Uterus (tissue), 4 donors: ENCODE results near the gene PLPPR3. TPM values are rescaled to one million over a fixed set of nuclear protein-coding genes. Genes with fewer than 3 reads are reported as not detected.

Source experiments
- DNase-seq, 2 donors: peaks; one replicate each; pipeline ENCODE4 v3.0.0-alpha.2; 2019 to 2020
- H3K27ac ChIP-seq, 2 donors: fragments of 200-600 bp; sonication (generic); 1 replicate in 1 of 2; 2 replicates in 1 of 2; pipeline ENCODE4 v1.5.1; 2016 to 2018
- H3K27me3 ChIP-seq, 2 donors: fragments of 200-600 bp; sonication (generic); one replicate each; pipeline ENCODE4 v1.5.1; 2018 to 2019; ENCODE audit warnings: control low read depth in 1 of 2
- H3K36me3 ChIP-seq, 2 donors: fragments of 200-600 bp; sonication (generic); one replicate each; pipeline ENCODE4 v1.5.1; 2019; ENCODE audit warnings: control low read depth in 1 of 2
- H3K4me1 ChIP-seq, 2 donors: fragments of 200-600 bp; sonication (generic); one replicate each; pipeline ENCODE4 v1.5.1; 2018 to 2019; ENCODE audit warnings: control low read depth in 1 of 2
- H3K4me3 ChIP-seq, 2 donors: fragments of 200-600 bp; sonication (generic); 1 replicate in 1 of 2; 2 replicates in 1 of 2; pipeline ENCODE4 v1.5.1; 2018 to 2019; ENCODE audit warnings: mild to moderate bottlenecking in 1 of 2
- H3K9me3 ChIP-seq, 2 donors: fragments of 200-600 bp; sonication (generic); one replicate each; pipeline ENCODE4 v1.5.1; 2019; ENCODE audit warnings: control low read depth in 1 of 2
- POLR2A ChIP-seq, 2 donors: fragments of 450-650 bp; IDR thresholded peaks; one replicate each; pipeline ENCODE4 v1.6.1; 2016; ENCODE audit warnings: antibody characterized with exemption in 2 of 2, mild to moderate bottlenecking in 1 of 2, moderate library complexity in 1 of 2
- intact Hi-C: fragments of 100-400 bp; cut with DNase I; formaldehyde crosslinking; loops from one replicate; pipeline ENCODE4 v1.15.1; 2023; ENCODE audit warnings: low total_unique reads
- total RNA-seq, 4 donors: library from RNA; depleted of rRNA in 3 of 4; stranded (reverse); fragments of >200 nt in 3 of 4; gene quantifications; one replicate each; pipeline versions ENCODE4 v1.1.0 to v1.2.4, GENCODE V29; 2014 to 2023
- TF ChIP-seq, protein P1 (sequence below), 4 experiments: fragments of 200-600 bp in 2 of 4; fragments of 450-650 bp in 2 of 4; sonication (generic) in 2 of 4; IDR thresholded peaks; one replicate each; pipeline ENCODE4 v1.5.1; 2016 to 2019; ENCODE audit warnings: antibody characterized with exemption in 4 of 4, mild to moderate bottlenecking in 2 of 4, moderate library complexity in 1 of 4
- donor health status: DM: yes; HTN: yes; CAD: no.

The PLPPR3 gene
- total RNA-seq, 4 donors from 2014 or later: 3.4 TPM; not detected in 3

DNA sequence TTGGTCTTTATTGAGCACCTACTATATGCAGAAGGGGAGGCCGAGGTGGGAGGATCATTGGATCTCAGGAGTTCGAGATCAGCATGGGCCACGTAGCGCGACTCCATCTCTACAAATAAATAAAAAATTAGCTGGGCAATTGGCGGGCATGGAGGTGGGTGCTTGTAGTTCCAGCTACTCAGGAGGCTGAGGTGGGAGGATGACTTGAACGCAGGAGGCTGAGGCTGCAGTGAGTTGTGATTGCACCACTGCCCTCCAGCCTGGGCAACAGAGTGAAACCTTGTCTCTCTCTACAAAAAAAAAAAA is 41.5 kb upstream of the PLPPR3 start:
- Histone ChIP-seq H3K27ac (no peak overlapping the region), H3K4me3 (no peak overlapping the region), H3K27me3 (peaks cover 0 to 20% of the 10 kb centered on the region in 2 donors), H3K36me3 (no peaks in the 10 kb centered on the region), H3K4me1 (peaks cover 0 to 17% of the 10 kb centered on the region in 2 donors), H3K9me3 (no peaks in the 10 kb centered on the region)
- no peak for DNase-seq
- intact Hi-C loops: loop anchor here (10.0 kb wide), 1 partner anchor 122 kb away; the partner anchor contains the start of gene WDR18
- TF ChIP-seq POLR2A (IDR thresholded peaks at IDR 0.05): no peak

DNA sequence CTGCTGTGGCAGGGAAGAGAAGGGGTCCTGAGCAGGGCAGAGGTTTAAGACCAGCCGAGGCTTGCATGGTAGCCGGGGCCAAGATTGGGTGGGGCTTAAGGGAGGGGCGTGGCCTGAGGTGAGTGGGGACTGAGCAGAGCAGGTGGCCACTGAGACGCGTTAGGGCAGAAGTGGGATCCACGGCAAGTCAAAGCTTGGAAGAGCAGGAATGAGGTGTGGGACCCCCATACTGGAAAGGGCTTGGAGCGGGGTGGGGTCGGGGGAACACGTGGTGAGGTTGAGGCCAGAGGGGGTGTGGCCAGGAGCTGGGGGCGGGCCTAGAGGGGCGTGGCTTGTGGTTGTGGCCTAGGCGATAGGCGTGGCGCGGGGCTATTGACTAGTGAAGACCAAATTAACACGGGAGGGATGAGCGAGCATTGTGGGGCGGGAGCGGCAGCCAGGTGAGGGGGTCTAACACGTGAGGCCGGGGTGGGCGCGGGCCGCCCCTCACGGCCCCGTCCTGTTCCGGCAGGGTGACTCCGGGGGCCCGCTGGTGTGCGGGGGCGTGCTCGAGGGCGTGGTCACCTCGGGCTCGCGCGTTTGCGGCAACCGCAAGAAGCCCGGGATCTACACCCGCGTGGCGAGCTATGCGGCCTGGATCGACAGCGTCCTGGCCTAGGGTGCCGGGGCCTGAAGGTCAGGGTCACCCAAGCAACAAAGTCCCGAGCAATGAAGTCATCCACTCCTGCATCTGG is 41.0 kb upstream of the PLPPR3 start:
- H3K4me1 ChIP-seq: peaks cover 0 to 17% of the 10 kb centered on the region in 2 donors
- DNase-seq: peak; percentile 53 to 62
- H3K9me3 ChIP-seq: no peaks in the 10 kb centered on the region
- no peak overlapping the region for H3K4me3 ChIP-seq
- H3K36me3 ChIP-seq: no peaks in the 10 kb centered on the region
- peaks cover 0 to 20% of the 10 kb centered on the region in 2 donors for H3K27me3 ChIP-seq
- intact Hi-C loops: loop anchor here (10.0 kb wide), 1 partner anchor 122 kb away; the partner anchor contains the start of gene WDR18
- TF ChIP-seq, protein P1, sequence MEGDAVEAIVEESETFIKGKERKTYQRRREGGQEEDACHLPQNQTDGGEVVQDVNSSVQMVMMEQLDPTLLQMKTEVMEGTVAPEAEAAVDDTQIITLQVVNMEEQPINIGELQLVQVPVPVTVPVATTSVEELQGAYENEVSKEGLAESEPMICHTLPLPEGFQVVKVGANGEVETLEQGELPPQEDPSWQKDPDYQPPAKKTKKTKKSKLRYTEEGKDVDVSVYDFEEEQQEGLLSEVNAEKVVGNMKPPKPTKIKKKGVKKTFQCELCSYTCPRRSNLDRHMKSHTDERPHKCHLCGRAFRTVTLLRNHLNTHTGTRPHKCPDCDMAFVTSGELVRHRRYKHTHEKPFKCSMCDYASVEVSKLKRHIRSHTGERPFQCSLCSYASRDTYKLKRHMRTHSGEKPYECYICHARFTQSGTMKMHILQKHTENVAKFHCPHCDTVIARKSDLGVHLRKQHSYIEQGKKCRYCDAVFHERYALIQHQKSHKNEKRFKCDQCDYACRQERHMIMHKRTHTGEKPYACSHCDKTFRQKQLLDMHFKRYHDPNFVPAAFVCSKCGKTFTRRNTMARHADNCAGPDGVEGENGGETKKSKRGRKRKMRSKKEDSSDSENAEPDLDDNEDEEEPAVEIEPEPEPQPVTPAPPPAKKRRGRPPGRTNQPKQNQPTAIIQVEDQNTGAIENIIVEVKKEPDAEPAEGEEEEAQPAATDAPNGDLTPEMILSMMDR (IDR thresholded peaks at IDR 0.05): no peak
- no peak for TF ChIP-seq POLR2A (IDR thresholded peaks at IDR 0.05)
- H3K27ac ChIP-seq: no peak overlapping the region

DNA sequence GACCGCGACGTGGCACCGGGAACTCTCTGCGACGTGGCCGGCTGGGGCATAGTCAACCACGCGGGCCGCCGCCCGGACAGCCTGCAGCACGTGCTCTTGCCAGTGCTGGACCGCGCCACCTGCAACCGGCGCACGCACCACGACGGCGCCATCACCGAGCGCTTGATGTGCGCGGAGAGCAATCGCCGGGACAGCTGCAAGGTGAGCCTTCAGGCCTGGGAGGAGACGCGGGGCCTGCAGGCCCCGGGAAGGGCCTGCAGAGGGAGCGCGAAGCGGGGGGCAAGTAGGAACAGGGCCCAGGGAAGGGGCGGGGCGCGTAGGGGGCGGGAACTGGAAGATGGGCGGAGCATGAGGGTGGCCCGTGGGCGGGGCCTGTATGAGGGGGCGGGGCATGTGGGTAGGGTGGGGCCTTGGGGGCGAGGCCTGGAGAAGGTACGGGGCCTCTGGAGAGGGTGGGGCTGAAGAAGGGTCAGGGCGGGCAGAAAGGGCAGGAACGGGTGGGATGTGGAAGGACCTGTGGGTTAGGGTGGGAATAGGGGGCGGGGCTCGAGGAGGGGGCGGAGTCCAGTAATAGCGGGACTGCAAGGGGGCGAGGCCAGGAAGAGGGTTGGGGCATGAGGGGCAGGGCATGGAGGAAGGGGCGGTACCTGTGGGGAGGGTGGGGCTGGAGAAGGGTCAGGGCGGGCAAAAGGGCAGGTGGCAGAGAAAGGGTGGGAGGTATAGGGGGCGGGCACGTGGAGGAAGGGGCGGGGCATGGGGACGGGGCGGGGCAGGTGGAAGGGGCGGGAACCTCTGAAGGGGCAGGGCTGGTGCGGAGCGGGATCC is 40.2 kb upstream of the PLPPR3 start:
- no peak overlapping the region for H3K27ac ChIP-seq
- H3K4me3 ChIP-seq: no peak overlapping the region
- peaks cover 0 to 17% of the 10 kb centered on the region in 2 donors for H3K4me1 ChIP-seq
- no peaks in the 10 kb centered on the region for H3K9me3 ChIP-seq
- no peaks in the 10 kb centered on the region for H3K36me3 ChIP-seq
- peaks cover 0 to 20% of the 10 kb centered on the region in 2 donors for H3K27me3 ChIP-seq
- intact Hi-C loops: loop anchor here (10.0 kb wide), 1 partner anchor 123 kb away; the partner anchor contains the start of gene WDR18
- TF ChIP-seq, protein P1 (IDR thresholded peaks at IDR 0.05): no peak
- TF ChIP-seq POLR2A (IDR thresholded peaks at IDR 0.05): no peak
- DNase-seq: no peak

DNA sequence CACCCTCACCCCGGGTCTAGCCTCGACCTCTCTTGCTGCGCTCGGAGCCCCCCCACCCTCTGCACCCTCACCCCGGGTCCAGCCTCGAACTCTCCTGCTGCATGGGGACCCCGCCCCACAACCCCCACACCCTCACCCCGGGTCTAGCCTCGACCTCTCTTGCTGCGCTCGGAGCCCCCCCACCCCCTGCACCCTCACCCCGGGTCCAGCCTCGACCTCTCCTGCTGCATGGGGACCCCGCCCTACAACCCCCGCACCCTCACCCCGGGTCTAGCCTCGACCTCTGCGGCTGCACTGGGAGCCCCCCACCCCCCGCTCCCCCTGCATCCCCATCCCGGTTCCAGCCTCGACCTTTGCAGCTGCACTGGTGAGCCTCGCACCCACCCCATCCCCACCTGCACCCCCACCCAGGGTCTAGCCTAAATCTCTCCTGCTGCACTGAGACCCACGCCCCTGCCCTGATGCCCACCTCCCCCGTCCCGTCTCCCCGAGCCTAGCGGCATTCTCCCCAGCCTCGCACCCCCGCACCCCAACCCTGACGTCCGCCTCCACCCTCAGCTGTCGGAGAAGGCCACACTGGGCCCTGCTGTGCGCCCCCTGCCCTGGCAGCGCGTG is 39.5 kb upstream of the PLPPR3 start:
- Histone ChIP-seq H3K9me3 (no peaks in the 10 kb centered on the region), H3K27ac (no peak overlapping the region), H3K36me3 (no peaks in the 10 kb centered on the region), H3K4me3 (no peak overlapping the region), H3K4me1 (peaks cover 0 to 17% of the 10 kb centered on the region in 2 donors), H3K27me3 (peaks cover 0 to 20% of the 10 kb centered on the region in 2 donors)
- no peak for TF ChIP-seq POLR2A (IDR thresholded peaks at IDR 0.05)
- TF ChIP-seq, protein P1 (IDR thresholded peaks at IDR 0.05): no peak
- intact Hi-C loops: loop anchor here (10.0 kb wide), 1 partner anchor 124 kb away; the partner anchor contains the start of gene WDR18
- DNase-seq: no peak
